Calu3 (cell line): ENCODE data around the gene ARID1B. TPM values are rescaled to one million over a fixed set of nuclear protein-coding genes. Genes with fewer than 3 reads are reported as not detected.

ENCODE experiments used
- BruUV-seq: library from RNA; stranded (reverse); fragments of 400-500 nt; replicated peaks from 2 replicates; lab custom pipeline; 2021; lab: Mats Ljungman, UMichigan
- CTCF ChIA-PET: fragments of 300-600 bp; sonication (Branson Sonifier 250); formaldehyde crosslinking; loops from one replicate; lab custom pipeline; 2022; ENCODE audit warnings: antibody characterized with exemption; lab: Charles Lee
- DNase-seq: peaks from one replicate; pipeline ENCODE4 v3.0.0; 2022
- H3K27ac Mint-ChIP-seq: one replicate; pipeline ENCODE4 v1.8.0; 2022; ENCODE audit warnings: mixed read lengths; ENCODE audit not compliant: unreplicated experiment
- H3K27me3 Mint-ChIP-seq: one replicate; pipeline ENCODE4 v1.8.0; 2022; ENCODE audit warnings: mixed read lengths; ENCODE audit not compliant: unreplicated experiment
- H3K36me3 Mint-ChIP-seq: one replicate; pipeline ENCODE4 v1.8.0; 2022; ENCODE audit warnings: mild to moderate bottlenecking, moderate library complexity, mixed read lengths; ENCODE audit not compliant: insufficient read depth, unreplicated experiment
- H3K4me1 Mint-ChIP-seq: one replicate; pipeline ENCODE4 v1.8.0; 2022; ENCODE audit warnings: mild to moderate bottlenecking, low read depth, mixed read lengths; ENCODE audit not compliant: unreplicated experiment
- H3K4me3 Mint-ChIP-seq: one replicate; pipeline ENCODE4 v1.8.0; 2022; ENCODE audit warnings: mild to moderate bottlenecking, low read depth, moderate library complexity, mixed read lengths; ENCODE audit not compliant: unreplicated experiment
- H3K9me3 Mint-ChIP-seq: one replicate; pipeline ENCODE4 v1.8.0; 2022; ENCODE audit warnings: low read depth, mixed read lengths; ENCODE audit not compliant: unreplicated experiment
- CTCF ChIP-seq: fragments of 200-600 bp; IDR thresholded peaks from one replicate; pipeline ENCODE4 v1.8.0; 2022; ENCODE audit warnings: antibody characterized with exemption; ENCODE audit not compliant: unreplicated experiment
- intact Hi-C: fragments of 100-400 bp; cut with micrococcal nuclease; formaldehyde crosslinking; loops from one replicate; pipeline ENCODE4 v1.10.0; 2022; ENCODE audit not compliant: unreplicated experiment
- total RNA-seq: library from RNA; stranded (reverse); gene quantifications from 2 replicates; pipeline ENCODE4 v1.2.3, GENCODE V29; 2022

ARID1B gene
- total RNA-seq, 1 experiment from 2014 or later, result 53.5 TPM

DNA sequence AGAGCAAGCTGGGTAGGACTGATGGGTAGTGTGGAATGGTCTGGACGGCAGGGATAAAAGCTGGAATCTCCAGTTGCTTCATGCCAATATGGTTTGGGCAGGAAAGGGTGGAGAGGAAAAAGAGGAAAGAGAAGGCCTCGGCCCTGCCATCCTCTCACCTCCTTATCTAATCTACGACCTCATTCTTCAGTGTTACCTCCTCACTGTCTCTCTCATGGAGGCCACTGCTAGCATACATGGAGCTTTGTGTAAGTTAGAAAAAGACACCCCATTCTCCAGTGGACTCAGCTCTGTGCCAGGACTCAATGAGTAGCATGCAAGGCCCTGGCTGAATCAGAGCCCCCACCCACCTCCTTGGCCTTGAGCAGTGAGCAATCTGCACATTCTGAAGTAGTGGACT is 6.1 kb upstream of the ARID1B start:
- DNase-seq, result no peak
- H3K4me3 Mint-ChIP-seq, result no peak overlapping the region
- no peaks in the 10 kb centered on the region for H3K4me1 Mint-ChIP-seq
- H3K9me3 Mint-ChIP-seq, result no peaks in the 10 kb centered on the region
- CTCF ChIA-PET, result interaction anchor here (0.7 kb wide), 1 partner anchor 1841 kb away, joined by 3 read pairs; no protein-coding TSS in a partner anchor
- TF ChIP-seq CTCF, result no peak
- H3K27me3 Mint-ChIP-seq, result no peaks in the 10 kb centered on the region
- no peak overlapping the region for H3K27ac Mint-ChIP-seq
- intact Hi-C loops, result no loop called here
- no peaks in the 10 kb centered on the region for H3K36me3 Mint-ChIP-seq
- BruUV-seq, result no TSS peak

DNA sequence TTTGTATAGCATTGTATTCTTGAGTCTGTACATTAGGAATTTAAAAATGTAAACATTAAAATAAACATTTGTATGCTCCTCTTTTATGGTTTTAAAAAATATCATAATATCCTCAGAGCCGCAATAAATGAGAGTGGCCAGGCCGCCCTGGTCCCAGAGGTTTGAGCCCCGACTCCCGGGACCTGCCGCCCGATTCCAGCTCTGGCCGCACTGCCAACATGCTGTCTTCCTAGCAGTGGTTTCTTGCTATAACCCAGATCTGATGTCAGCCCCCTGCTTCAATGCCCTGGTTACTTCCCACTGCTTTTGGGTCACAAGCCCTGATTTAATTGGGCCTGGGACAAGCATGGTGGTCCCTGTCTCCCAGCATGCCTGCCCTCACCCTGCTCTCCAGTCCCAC is 5.4 kb upstream of the ARID1B start:
- CTCF ChIA-PET, result interaction anchor here (0.6 kb wide), 1 partner anchor 10 kb away, joined by 3 read pairs; no protein-coding TSS in a partner anchor
- no peak for DNase-seq
- no peak for TF ChIP-seq CTCF
- H3K4me1 Mint-ChIP-seq, result no peaks in the 10 kb centered on the region
- no TSS peak for BruUV-seq
- H3K27ac Mint-ChIP-seq, result no peak overlapping the region
- H3K36me3 Mint-ChIP-seq, result peaks cover 4% of the 10 kb centered on the region
- H3K4me3 Mint-ChIP-seq, result no peak overlapping the region
- intact Hi-C loops, result no loop called here
- H3K9me3 Mint-ChIP-seq, result no peaks in the 10 kb centered on the region
- no peaks in the 10 kb centered on the region for H3K27me3 Mint-ChIP-seq

DNA sequence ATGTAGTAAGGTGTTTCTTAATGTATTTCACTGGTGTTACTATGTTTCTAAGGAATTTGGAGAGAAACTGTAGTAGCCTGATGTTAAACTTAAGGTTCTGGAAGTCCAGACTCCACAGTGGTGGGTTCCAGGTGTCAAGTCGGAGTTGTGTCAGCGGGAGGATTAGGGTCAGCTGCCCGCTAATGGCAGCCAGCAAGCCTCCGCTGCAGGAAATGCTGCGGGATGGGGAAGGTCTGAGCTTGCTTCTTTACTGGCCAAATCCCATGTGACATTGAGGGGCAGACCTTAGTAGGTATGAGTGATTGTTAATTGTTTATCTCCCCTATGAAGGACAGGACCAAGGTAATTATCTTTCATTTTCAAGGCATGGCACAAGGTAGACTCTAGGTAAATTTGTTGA is 3.7 kb upstream of the ARID1B start:
- Mint-ChIP-seq H3K4me1 (no peaks in the 10 kb centered on the region), H3K36me3 (peaks cover 21% of the 10 kb centered on the region), H3K27me3 (no peaks in the 10 kb centered on the region), H3K27ac (no peak overlapping the region), H3K9me3 (no peaks in the 10 kb centered on the region), H3K4me3 (no peak overlapping the region)
- DNase-seq, result no peak
- intact Hi-C loops, result no loop called here
- no peak for TF ChIP-seq CTCF
- CTCF ChIA-PET, result no interaction called here
- BruUV-seq, result no TSS peak

DNA sequence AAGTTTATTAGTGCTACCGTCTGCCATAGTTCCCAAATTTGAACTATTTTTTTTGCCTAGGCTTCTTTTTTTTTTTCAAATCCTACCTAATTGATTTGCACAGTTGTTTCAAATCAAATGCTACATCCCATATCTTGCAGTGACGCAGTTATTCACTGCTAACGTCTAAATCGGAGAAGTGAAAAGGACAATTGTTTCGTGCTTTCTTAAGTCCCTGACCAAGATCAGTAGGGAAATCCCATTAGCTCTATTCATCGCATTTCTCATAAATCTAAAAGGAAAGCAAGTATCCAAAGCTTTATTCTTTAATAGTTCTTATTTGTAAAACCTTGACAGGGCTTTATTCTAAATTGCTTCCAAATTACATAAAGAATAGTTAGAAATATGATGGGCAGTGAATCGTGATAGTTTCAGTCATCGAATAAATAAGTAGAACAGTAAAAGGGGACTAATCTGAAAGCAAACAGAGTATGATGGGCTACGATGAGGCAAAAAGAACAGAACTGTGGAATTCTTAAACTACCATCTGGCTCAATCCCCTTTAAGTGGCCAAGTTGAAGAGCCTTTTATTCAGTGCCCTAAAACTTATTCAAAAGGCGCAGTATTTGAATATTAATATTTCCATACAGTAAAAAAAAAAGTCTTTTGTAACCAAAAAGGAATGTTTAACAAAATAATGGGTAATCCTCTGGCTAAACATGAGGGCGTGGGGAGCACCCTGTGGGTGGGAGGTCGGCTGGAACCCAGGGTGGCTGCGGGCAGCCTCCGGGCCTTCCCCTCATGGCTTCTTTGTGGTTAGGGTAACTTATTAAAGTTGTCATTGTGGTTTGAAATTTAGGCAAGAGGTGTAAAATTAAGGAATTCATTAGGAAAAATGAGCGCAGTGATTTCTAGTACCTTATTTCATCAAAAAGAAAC is 3.0 kb upstream of the ARID1B start:
- CTCF ChIA-PET, result no interaction called here
- no peaks in the 10 kb centered on the region for H3K27me3 Mint-ChIP-seq
- BruUV-seq, result no TSS peak
- no peak for DNase-seq
- H3K36me3 Mint-ChIP-seq, result peaks cover 29% of the 10 kb centered on the region
- no peaks in the 10 kb centered on the region for H3K4me1 Mint-ChIP-seq
- H3K4me3 Mint-ChIP-seq, result no peak overlapping the region
- no peak overlapping the region for H3K27ac Mint-ChIP-seq
- no peak for TF ChIP-seq CTCF
- no peaks in the 10 kb centered on the region for H3K9me3 Mint-ChIP-seq
- intact Hi-C loops, result no loop called here
